ENCODE data around the gene CCDC12. TPM values are rescaled to one million over a fixed set of nuclear protein-coding genes. Genes with fewer than 3 reads are reported as not detected.

Gene CCDC12
- total and polyA plus RNA-seq, 9 of the 15 experiments (the other 6 are each of a cell fraction or from before 2014, with no cell fraction given) = 8.9 to 201 (median 86.9) TPM

DNA sequence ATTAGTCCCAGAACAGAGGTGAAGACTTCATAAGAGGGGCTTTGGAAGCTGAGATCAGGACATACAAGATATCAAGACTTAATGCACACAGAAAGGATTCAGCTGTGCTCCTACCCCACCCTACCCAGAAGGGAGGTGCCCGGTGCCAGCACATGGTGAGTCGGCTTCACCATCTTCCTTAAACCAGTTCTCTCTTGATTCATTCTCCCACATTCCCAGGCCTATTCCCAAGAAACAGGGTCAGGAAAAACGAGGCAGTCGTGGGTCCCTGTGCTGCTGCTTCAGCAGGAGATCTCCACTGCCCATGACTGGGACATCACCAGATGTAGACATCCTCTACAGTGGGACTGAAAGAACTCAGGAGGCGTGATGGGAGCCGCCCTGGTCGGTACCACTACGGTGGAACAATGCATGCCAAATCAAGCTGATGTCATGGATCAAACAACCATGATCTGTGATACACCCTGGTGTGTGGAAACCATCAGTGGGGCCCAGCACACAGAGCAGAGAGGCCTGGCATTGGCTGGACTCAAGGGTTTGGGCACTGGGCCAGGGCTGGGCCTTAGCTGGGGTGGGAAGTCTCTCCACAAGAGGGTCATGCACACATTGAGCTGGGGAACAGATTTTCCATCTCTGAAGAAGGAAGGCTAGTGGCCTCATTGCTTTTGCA, 41.9 kb downstream of the CCDC12 start:
- Histone ChIP-seq H3K36me3 (ENCODE audit: control insufficient read depth, insufficient read depth, low read length) (peaks cover 78% of the 10 kb centered on the region), H3K4me1 (replicated peaks in 1 of 2; ENCODE audit: control insufficient read depth in 2 of 2, insufficient read depth in 2 of 2, low read length in 2 of 2) (peaks cover 39 to 40% of the 10 kb centered on the region in 2 experiments)

More for the DNA sequence above, 41.9 kb downstream of the CCDC12 start:
- BruUV-seq (replicated peaks) = no TSS peak
- Histone ChIP-seq H3K79me2 (ENCODE audit: control insufficient read depth, insufficient read depth, low read length) (peaks cover 94% of the 10 kb centered on the region), H3K27me3 (ENCODE audit: control insufficient read depth in 2 of 2, insufficient read depth in 2 of 2, low read length in 2 of 2) (no peaks in the 10 kb centered on the region), H3K9me1 (ENCODE audit: control insufficient read depth, insufficient read depth, low read length) (peaks cover 12% of the 10 kb centered on the region), H3K9ac (ENCODE audit: insufficient read depth in 1 of 2, low read depth in 2 of 2, low read length in 2 of 2) (peak overlapping the region in 1 of 2 experiments; percentile 54; a peak in 1 of 4 replicates), H2AFZ (ENCODE audit: low read depth, low read length) (no peak overlapping the region), H3K9me3 (replicated peaks; ENCODE audit: control insufficient read depth, insufficient read depth, low read depth, low read length) (no peaks in the 10 kb centered on the region), H3K4me2 (ENCODE audit: insufficient read depth, low read length) (no peak overlapping the region), H3K4me3 (no peak overlapping the region), H3K27ac (ENCODE audit: extremely low read depth, low read depth, low read length) (peak overlapping the region; percentile 42; the same call in 1 of the 3 replicates), H4K20me1 (replicated peaks; ENCODE audit: control insufficient read depth, insufficient read depth, low read length) (peaks cover 38% of the 10 kb centered on the region)
- in situ Hi-C loops (cut with MboI) = no loop called here
- DNase-seq (ENCODE audit: extremely low read depth in 1 of 4, low spot score in 3 of 4) (no peak), FAIRE-seq (peak; percentile 54), ATAC-seq (no peak)
- 91% methylated on average over 8 of the region's 8 CpGs for WGBS (ENCODE audit: insufficient coverage, low coverage, missing lambda C conversion rate)
- intact Hi-C loops (cut with micrococcal nuclease) = loop anchor here (5.0 kb wide), 1 partner anchor 43 kb away; the partner anchor contains the start of genes CCDC12 and NBEAL2
- ChIA-PET POLR2A (interaction anchor here (0.6 to 2.4 kb wide), 11 partner anchors 9 to 61 kb away, joined by 3 to 14 read pairs (median 5); partner anchors contain the start of gene NBEAL2), CTCF (ENCODE audit: low intra/inter-chr PET ratio) (no interaction called here)
- TF ChIP-seq TARDBP (IDR thresholded peaks at IDR 0.05) (no peak), POLR2A (conservative IDR thresholded peaks at IDR 0.05) (peak; percentile 6; the same call in 1 of the 2 replicates), NFIC (IDR thresholded peaks at IDR 0.05) (peak; percentile 60; the same call in 1 of the 2 replicates)
- TF ChIP-seq, protein P1, sequence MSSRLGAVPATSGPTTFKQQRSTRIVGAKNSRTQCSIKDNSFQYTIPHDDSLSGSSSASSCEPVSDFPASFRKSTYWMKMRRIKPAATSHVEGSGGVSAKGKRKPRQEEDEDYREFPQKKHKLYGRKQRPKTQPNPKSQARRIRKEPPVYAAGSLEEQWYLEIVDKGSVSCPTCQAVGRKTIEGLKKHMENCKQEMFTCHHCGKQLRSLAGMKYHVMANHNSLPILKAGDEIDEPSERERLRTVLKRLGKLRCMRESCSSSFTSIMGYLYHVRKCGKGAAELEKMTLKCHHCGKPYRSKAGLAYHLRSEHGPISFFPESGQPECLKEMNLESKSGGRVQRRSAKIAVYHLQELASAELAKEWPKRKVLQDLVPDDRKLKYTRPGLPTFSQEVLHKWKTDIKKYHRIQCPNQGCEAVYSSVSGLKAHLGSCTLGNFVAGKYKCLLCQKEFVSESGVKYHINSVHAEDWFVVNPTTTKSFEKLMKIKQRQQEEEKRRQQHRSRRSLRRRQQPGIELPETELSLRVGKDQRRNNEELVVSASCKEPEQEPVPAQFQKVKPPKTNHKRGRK (tag; IDR thresholded peaks at IDR 0.05) = no peak
